OCI-LY7 (cell line): ENCODE results near the gene ROBO1. TPM values are rescaled to one million over a fixed set of nuclear protein-coding genes. Genes with fewer than 3 reads are reported as not detected.

Source experiments
- BruUV-seq: library from RNA; stranded (reverse); fragments of 400-500 nt; replicated peaks from 2 replicates; lab custom pipeline; 2021; lab: Mats Ljungman, UMichigan
- CTCF ChIA-PET: fragments of 300-600 bp; sonication (Branson Sonifier 250); formaldehyde crosslinking; loops from one replicate; lab custom pipeline; 2022; ENCODE audit warnings: antibody characterized with exemption; ENCODE audit not compliant: unreplicated experiment; lab: Charles Lee
- POLR2A ChIA-PET: fragments of 300-600 bp; sonication (Branson Sonifier 250); formaldehyde crosslinking; loops from one replicate; lab custom pipeline; 2022; ENCODE audit warnings: antibody characterized with exemption; lab: Charles Lee
- DNase-seq: peaks from one replicate; pipeline ENCODE4 v3.0.0-alpha.2; 2015; ENCODE audit warnings: low spot score
- H2AFZ ChIP-seq: fragments of 200-600 bp; sonication (generic), shearing (Covaris generic); 2 replicates; pipeline ENCODE4 v1.6.1; 2014; ENCODE audit warnings: mild to moderate bottlenecking, antibody characterized with exemption, low read length, moderate library complexity
- H3K27ac ChIP-seq: fragments of 200-600 bp; sonication (generic); 2 replicates; pipeline ENCODE4 v1.5.1; 2014; ENCODE audit warnings: mixed run types, low read depth, mild to moderate bottlenecking, moderate library complexity, low read length, inconsistent platforms; ENCODE audit not compliant: poor library complexity, severe bottlenecking
- H3K36me3 ChIP-seq: fragments of 200-600 bp; sonication (generic); 2 replicates; pipeline ENCODE4 v1.6.1; 2014; ENCODE audit warnings: mild to moderate bottlenecking, antibody characterized with exemption, low read length, moderate library complexity, mixed read lengths; ENCODE audit not compliant: insufficient read depth
- H3K4me1 ChIP-seq: fragments of 200-600 bp; sonication (generic); 2 replicates; pipeline ENCODE4 v1.5.1; 2014; ENCODE audit warnings: mild to moderate bottlenecking, low read length; ENCODE audit not compliant: insufficient read depth, poor library complexity, severe bottlenecking
- H3K4me2 ChIP-seq: fragments of 200-600 bp; sonication (generic); 2 replicates; pipeline ENCODE4 v1.6.1; 2014; ENCODE audit warnings: mild to moderate bottlenecking, low read length
- H3K4me3 ChIP-seq: fragments of 200-600 bp; sonication (generic); 2 replicates; pipeline ENCODE4 v1.5.1; 2014; ENCODE audit warnings: mild to moderate bottlenecking, low read depth, low read length; ENCODE audit not compliant: poor library complexity, severe bottlenecking
- H3K79me2 ChIP-seq: fragments of 200-600 bp; sonication (generic); 2 replicates; pipeline ENCODE4 v1.6.1; 2016; ENCODE audit warnings: low read depth, mild to moderate bottlenecking, low read length, moderate library complexity, mixed read lengths; ENCODE audit not compliant: insufficient read depth
- H3K9me2 ChIP-seq: fragments of 200-600 bp; sonication (generic); 2 replicates; pipeline ENCODE4 v1.6.1; 2016; ENCODE audit warnings: mild to moderate bottlenecking, low read length, mixed read lengths; ENCODE audit not compliant: insufficient read depth
- H3K9me3 ChIP-seq: fragments of 200-600 bp; sonication (generic); 2 replicates; pipeline ENCODE4 v1.6.1; 2014; ENCODE audit warnings: mild to moderate bottlenecking, mixed run types, low read length, mixed read lengths
- H4K20me1 ChIP-seq: fragments of 200-600 bp; sonication (generic); 2 replicates; pipeline ENCODE4 v1.6.1; 2014; ENCODE audit warnings: mild to moderate bottlenecking, antibody characterized with exemption, low read length, moderate library complexity, mixed read lengths; ENCODE audit not compliant: insufficient read depth
- EZH2phosphoT487 ChIP-seq: fragments of 200-600 bp; sonication (generic); IDR thresholded peaks from 2 replicates; pipeline ENCODE4 v1.6.1; 2018; ENCODE audit warnings: low read depth, borderline replicate concordance, mild to moderate bottlenecking, mixed run types, antibody characterized with exemption, low read length, moderate library complexity, mixed read lengths
- intact Hi-C: fragments of 100-400 bp; cut with micrococcal nuclease; formaldehyde crosslinking; loops from one replicate; pipeline ENCODE4 v1.10.0; 2022; ENCODE audit not compliant: unreplicated experiment
- total RNA-seq, 2 experiments: library from RNA; depleted of rRNA in 1 of 2; stranded (reverse); fragments of >200 nt in 1 of 2; shearing (Covaris generic) in 1 of 2; gene quantifications; 2 replicates each; pipeline ENCODE4 v1.2.3, GENCODE V29; 2014 to 2022
- TF ChIP-seq, protein P1 (sequence below): fragments of 200-600 bp; sonication (generic); conservative IDR thresholded peaks from 2 replicates; pipeline ENCODE4 v1.5.1; 2014; ENCODE audit warnings: mild to moderate bottlenecking, antibody characterized with exemption, low read length, moderate library complexity, mixed read lengths

The ROBO1 gene
- total RNA-seq, 2 experiments from 2014 or later, result not detected

DNA sequence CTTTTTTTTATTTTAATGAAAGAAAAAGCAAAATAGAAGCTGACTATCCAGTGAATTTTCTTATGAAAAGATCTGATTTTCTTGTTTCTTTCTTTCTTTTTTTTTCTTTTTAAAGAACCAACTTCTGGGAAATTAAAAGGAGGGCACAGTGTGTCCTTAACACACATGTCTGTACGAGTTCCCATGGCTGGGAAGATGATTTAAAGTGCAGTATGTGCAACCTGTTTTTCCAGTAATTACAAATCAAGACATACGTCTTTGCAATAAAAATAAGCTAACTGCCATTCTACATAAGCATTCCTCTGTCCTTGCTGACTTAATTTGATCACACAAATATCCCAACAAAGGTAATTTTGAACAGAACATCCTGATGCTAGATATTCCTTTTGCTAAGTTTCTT is 416.1 kb downstream of the ROBO1 start:
- no peaks in the 10 kb centered on the region for H3K9me2 ChIP-seq
- no peaks in the 10 kb centered on the region for H3K4me1 ChIP-seq
- no peaks in the 10 kb centered on the region for H3K36me3 ChIP-seq
- H3K79me2 ChIP-seq, result no peaks in the 10 kb centered on the region
- no peak overlapping the region for H2AFZ ChIP-seq
- ChIA-PET POLR2A (interaction anchor here (1.1 kb wide), 1 partner anchor 149 kb away, joined by 4 read pairs; no protein-coding TSS in a partner anchor), CTCF (no interaction called here)
- no peak overlapping the region for H3K4me2 ChIP-seq
- H4K20me1 ChIP-seq, result no peaks in the 10 kb centered on the region
- DNase-seq, result no peak
- BruUV-seq, result no TSS peak
- intact Hi-C loops, result no loop called here
- H3K9me3 ChIP-seq, result no peaks in the 10 kb centered on the region
- H3K27ac ChIP-seq, result no peak overlapping the region
- no peak for TF ChIP-seq EZH2phosphoT487
- no peak overlapping the region for H3K4me3 ChIP-seq

DNA sequence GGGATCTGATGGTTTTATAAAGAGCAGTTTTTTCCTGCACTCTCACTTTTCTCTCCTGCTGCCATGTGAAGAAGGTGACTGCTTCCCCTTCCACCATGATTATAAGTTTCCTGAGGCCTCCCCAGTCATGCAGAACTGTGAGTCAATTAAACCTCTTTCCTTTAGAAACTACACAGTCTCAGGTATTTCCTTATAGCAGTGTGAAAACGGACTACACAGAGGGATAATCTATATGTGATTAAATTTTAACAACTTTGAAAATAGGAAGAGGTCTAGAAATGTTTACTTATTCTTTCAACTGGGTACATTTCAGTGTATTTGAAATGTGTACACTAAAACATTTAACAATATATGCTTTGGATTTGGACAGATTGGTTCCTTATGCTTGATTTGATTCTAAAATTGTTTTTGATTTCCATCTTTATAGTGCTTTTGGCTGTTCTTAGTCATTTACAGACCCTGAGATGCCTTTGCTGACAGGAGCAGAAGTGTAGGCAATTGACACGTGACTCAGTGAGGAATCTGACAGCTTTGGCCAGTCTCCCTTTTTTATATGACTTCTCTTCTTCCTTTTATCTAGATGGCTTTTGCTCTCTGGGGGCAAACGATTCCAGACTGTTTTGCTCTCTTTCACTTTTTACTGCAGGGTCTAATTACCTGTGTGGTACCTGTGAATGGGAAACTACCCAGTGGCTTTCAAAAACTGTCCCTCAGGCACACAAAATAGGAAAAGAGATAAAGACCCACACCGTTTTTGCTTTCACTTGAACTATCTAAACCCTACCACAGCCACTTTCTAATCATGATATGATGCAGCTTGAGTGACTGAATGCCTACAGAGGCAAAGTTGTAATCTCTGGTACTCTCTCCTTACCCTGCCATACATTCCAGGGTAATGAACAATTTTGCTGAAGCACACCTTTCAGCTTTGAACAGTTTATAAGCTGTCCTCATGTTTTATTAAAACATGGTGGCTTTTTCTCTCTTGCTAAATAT is 422.6 kb downstream of the ROBO1 start:
- DNase-seq, result no peak
- Histone ChIP-seq H3K4me2 (no peak overlapping the region), H4K20me1 (no peaks in the 10 kb centered on the region), H3K4me1 (no peaks in the 10 kb centered on the region), H3K9me2 (no peaks in the 10 kb centered on the region), H3K9me3 (no peaks in the 10 kb centered on the region), H3K27ac (no peak overlapping the region), H3K36me3 (no peaks in the 10 kb centered on the region), H3K79me2 (no peaks in the 10 kb centered on the region), H2AFZ (no peak overlapping the region), H3K4me3 (no peak overlapping the region)
- intact Hi-C loops, result no loop called here
- BruUV-seq, result no TSS peak
- ChIA-PET CTCF (no interaction called here), POLR2A (no interaction called here)
- TF ChIP-seq, protein P1, sequence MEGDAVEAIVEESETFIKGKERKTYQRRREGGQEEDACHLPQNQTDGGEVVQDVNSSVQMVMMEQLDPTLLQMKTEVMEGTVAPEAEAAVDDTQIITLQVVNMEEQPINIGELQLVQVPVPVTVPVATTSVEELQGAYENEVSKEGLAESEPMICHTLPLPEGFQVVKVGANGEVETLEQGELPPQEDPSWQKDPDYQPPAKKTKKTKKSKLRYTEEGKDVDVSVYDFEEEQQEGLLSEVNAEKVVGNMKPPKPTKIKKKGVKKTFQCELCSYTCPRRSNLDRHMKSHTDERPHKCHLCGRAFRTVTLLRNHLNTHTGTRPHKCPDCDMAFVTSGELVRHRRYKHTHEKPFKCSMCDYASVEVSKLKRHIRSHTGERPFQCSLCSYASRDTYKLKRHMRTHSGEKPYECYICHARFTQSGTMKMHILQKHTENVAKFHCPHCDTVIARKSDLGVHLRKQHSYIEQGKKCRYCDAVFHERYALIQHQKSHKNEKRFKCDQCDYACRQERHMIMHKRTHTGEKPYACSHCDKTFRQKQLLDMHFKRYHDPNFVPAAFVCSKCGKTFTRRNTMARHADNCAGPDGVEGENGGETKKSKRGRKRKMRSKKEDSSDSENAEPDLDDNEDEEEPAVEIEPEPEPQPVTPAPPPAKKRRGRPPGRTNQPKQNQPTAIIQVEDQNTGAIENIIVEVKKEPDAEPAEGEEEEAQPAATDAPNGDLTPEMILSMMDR, result no peak

DNA sequence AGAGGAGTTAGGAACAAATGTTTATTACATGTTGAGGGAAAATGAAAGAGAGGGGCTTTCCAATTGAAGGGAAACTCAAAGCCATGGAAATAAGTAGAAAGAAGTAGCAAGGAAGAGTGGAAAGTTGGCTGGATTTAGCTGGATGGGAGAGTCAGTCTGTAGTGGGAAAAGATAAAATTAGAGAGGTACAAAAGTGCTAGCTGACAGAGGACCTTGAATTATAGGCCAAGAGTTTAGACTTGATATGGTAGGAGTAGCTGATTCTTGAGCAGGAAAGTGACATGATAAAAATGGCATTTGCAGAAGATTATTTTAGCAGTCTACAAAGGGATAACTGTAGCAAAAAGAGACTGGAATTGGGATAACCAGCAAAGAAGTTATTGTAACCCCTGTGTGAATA is 425.8 kb downstream of the ROBO1 start:
- TF ChIP-seq, protein P1, result no peak
- TF ChIP-seq EZH2phosphoT487, result no peak
- Histone ChIP-seq H3K27ac (no peak overlapping the region), H3K9me3 (no peaks in the 10 kb centered on the region), H2AFZ (no peak overlapping the region), H3K9me2 (no peaks in the 10 kb centered on the region), H3K36me3 (no peaks in the 10 kb centered on the region), H3K4me2 (no peak overlapping the region), H3K4me3 (no peak overlapping the region), H4K20me1 (no peaks in the 10 kb centered on the region), H3K79me2 (no peaks in the 10 kb centered on the region), H3K4me1 (no peaks in the 10 kb centered on the region)
- no TSS peak for BruUV-seq
- intact Hi-C loops, result no loop called here
- POLR2A ChIA-PET, result no interaction called here
- CTCF ChIA-PET, result no interaction called here
- DNase-seq, result no peak
